CD4-positive, alpha-beta T cell treated with Interleukin-4 for 4 hours (primary cell): ENCODE measurements around the gene SLC8B1.

Experiments
- DNase-seq: peaks from one replicate; pipeline ENCODE4 v3.0.0-alpha.2; 2020

The SLC8B1 gene

GRCh38 chr12:113292091-113292490 is 42.8 kb downstream of the SLC8B1 start:
- DNase-seq, result no peak

GRCh38 chr12:113291586-113291985 is 43.3 kb downstream of the SLC8B1 start:
- DNase-seq, result no peak

- DNase-seq, result no peak
Observed at GRCh38 chr12:113290506-113290905, 44.4 kb downstream of the SLC8B1 start.

DNA sequence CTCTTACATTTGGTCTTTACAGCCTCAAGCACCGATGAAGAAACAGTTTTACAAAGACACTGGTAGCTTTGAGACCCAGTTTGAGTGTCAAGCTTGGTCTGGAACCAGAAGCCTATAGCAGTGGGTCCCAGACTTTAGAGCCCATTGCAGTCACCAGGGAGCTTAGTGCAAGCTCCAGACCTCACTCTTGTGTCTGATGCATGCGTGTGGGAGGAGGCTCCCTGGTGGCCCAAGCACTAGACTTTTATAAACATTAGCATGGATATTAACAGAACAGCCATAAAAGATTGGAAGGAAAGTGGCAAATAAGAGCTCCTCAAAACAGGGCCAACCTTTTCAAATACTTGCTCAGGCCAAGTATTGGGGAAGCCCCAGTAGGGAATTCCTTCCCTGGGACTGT is 45.5 kb downstream of the SLC8B1 start:
- DNase-seq, result no peak

- DNase-seq, result no peak
Observed at GRCh38 chr12:113287899-113288282, 47.0 kb downstream of the SLC8B1 start.

DNA sequence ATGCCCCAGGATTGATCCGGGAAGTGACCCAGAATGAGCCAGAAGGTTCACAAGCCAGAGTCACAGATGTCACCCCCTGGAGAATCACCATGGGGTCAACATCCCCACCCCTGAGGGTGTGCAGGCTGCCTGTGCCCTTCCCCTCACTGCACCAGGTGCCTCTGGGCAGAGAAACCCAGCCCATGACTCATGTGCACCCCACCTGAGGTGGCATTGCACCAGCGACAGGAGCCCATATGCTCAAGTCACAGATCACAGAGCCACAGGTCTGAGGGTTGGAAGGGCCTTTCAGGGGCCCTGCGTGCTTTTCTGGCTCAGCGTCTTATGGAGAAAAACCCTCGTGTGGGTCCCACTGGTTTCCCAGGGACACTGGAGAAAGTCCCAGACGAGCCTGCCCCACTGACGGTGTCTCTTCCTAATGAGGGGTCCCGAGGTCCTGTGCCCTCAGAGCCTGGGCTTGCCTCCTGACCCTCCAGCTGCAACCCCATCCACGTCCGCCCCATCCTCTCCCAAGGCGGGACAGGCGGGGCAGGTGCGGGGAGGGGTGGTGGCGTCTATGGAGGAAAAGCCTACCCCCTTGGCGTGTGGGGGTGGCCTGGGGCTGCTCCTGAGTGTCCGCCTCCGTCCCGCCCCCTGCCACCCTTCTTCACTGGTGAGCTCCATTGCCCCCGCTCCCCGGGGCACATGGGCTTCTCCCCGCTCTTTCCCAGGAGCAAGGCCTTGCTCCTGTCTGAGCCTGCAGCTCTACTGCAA is 47.6 kb downstream of the SLC8B1 start:
- DNase-seq, result no peak

GRCh38 chr12:113286712-113287111 is 48.2 kb downstream of the SLC8B1 start:
- no peak for DNase-seq

- no peak for DNase-seq
Observed at GRCh38 chr12:113285679-113286610, 49.0 kb downstream of the SLC8B1 start.

DNA sequence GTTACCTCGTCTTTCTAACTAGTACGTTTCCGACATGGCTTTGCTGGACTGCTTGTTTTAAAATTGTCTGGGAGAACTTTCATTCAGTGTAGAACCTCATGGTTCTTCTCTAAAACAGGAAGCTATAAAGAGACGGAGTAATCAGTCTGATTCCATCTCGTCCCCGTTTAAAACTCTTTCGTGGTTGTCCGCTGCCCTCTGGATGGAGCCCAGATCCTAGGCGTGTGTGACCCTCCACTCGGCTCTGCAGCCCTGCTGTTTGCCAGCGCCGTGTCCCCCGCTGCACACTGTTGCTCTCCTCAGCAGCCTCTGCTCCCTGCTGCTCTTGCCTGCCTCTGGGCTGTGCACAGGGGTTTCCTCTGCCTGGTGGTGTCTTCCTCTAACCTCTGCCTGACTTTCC is 50.2 kb downstream of the SLC8B1 start:
- no peak for DNase-seq

DNA sequence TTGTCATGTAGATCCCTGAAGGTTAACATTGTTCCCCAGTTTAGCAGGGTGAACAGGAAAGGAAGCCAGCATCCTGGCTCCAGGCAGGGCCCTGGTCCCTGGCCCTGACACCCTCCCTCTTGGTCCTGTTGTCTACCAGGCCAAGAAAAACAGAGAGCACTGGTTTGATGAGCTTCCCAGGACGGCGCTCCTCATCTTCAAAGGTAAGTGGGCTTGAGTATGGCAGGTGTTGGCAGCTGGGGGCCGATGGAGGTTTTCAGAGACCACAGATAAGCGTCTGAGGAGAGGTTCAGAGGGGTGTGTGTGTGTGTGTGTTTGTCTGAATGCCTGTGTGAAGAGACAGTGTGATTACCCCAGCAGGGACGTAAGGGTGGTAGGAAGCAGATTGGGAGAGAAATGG is 56.3 kb downstream of the SLC8B1 start:
- no peak for DNase-seq

DNA sequence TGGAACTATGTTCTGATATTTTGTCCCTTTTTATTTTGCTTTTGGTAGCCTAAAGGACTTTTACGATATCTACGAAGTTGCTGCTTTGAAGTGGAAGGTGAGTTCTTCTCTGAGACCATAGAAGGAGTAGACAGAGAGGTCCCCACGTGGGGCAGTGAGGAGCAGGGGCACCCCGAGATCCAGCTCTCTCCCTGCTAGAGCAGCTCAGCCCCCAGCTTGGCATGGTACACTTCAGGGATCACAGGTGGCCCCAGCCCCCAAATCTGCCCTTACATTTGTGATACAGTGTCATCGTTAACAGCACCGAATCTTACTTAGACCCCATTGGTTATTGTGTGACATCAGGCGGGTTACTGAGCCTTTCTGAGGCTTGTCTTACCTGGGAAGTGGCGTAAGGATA is 56.8 kb downstream of the SLC8B1 start:
- no peak for DNase-seq

DNA sequence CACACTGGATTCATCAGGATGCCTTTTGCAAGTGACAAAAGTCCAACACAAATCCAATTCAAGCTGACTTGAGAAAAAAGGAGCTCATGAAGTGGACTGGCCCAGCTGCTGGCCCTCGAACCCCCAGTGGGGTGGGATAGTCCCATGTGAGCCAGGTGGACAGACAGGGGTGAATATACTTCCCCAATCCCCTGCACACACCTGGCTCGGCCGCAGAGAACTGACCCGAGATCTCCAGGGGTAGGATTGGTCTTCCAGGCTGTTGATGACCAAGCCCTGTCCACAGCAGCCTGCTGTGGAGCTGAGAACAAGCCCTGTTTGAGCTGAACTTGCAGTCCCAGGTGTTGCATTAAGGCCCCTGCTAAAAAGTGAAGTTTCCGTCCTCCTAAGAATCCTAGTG is 57.4 kb downstream of the SLC8B1 start:
- no peak for DNase-seq

DNA sequence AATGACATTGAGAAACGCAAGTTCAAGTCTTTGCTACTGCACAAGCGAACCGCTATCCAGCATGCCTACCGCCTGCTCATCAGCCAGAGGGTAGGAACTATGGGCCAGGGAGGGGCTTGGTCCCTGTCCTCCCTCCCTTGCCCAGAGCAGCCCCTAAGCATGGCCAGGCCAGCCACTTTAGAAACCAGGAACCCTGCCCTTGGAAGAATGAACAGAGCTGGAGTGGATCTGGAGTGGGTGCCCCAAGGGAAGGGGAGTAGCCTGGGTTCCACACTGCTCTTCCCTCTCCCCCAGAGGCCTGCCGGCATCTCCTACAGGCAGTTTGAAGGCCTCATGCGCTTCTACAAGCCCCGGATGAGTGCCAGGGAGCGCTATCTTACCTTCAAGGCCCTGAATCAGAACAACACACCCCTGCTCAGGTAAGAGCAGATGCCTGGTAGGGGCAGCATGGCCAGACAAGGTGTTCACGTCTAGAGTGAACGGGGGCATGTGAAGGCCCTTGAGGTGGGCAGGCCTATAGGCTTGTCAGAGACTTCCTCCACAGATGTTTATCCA is 57.9 kb downstream of the SLC8B1 start:
- DNase-seq, result no peak

DNA sequence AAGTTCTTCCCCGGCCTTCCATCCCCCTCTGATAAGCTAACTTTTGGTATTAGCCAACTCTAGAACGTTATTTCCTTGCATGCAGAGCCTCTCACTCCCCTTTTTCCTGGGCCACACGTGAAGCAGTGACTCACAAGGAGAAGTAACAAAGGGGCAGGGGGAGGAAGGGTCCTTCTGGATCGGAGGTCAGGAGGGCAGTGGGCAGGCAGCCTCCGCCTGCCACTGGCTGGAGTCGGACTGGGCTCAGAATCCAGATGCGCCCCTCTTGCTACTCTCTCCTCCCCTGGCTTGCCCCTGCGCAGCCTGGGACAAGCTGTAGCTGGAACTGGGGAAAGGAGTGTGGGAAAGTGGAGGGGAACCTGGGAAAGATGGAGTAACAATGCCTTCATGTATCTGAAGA is 58.6 kb downstream of the SLC8B1 start:
- DNase-seq, result no peak

DNA sequence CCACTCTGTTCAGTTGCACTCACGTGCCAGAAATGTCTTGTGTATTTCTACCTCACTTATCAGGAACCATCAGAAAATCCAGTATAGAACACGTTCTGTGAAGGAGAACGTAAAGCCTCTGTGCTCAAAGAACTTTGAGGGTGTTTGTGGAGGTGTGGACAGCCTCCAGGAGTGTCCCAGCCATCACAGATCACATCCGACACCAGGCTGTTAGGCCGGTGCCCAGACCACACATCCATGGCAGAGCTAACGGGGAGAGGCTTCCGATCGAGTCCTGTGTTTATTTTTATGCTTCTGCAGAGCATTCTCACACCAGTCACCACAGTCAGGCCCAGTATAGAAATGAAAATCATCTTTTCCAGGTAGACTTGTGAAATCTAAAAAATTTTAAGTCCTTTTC is 60.1 kb downstream of the SLC8B1 start:
- no peak for DNase-seq

DNA sequence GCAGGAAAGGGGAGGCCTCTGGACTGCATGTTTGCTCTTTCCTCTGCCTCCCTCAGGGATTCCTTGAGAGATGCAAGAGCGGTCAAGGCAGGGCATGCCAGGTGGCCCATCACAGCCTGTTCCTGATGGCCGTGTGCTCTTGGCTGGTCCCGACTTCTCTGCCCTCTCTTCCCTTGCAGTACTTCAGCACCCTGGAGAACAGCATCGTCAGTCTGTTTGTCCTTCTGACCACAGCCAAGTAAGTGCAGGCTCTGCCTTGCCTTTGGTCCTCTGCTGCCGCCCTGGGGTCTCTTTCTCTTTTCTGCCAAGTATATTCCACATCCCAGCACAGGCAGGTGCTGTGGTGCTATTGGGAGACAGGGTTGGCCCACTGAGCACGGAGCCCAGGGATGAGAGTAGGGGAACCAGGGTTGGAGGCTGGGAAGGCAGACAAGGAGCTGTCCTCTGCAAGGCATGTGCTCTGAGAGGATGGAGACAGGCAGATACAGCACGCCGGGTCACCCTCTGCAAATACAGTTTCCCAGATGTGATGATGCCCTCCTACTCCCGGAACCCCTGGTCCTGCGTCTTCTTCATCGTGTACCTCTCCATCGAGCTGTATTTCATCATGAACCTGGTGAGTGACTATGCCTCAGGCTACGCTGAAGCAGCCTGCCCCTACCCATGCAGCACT is 61.7 kb downstream of the SLC8B1 start:
- DNase-seq, result no peak

DNA sequence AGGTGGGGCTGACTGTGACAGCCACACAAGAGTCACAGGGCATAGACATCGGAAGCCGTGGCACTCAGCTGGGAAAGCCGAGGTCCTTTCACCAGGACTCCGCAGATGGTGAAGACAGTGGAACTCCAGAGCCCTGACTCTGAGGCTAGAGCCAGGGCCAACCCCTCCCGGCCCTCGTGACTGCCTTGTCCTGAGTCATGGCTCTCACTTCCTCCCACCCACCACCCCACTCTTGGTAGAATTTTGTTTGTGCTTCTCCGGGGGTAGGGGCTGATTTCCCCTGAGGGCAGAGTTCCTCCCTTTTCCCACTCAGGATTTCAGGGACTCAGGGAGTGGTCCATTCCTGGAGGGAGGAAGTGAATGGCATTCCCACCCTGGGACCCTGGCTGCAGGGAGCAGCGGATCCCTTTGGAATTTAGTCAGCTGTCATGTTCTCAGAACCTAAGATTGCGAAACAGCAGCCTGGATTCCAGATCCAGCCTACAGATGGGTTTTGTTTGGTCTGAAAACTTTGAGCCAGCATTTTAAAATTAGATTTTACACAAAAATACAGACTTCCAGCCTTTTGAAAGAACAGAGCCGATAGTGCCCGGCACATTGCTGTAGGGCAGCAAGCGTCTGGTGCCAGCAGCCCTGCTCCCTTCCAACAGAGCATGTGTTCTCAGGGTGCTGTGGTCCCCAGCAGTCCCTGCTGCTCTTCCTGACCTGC is 62.9 kb downstream of the SLC8B1 start:
- no peak for DNase-seq

DNA sequence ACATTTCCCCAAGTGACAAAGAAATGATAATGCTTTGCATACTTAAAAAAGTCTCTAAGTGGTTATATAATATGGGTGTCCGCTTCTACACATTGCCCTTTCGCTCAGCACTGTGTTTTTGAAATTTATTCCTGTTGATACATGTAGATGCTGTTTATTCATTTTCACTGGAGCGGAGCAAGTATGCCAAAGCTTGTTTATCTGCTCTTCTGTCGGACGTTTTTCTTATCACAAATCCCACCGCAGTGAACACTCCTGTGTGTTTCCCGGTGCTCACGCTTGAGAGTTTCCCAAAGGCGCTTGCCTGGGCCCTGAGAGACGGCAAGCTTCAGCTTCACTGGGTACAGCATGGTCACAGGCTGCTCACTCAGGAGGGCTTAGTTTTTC is 63.5 kb downstream of the SLC8B1 start:
- no peak for DNase-seq

GRCh38 chr12:113270709-113271009 is 64.2 kb downstream of the SLC8B1 start:
- no peak for DNase-seq

DNA sequence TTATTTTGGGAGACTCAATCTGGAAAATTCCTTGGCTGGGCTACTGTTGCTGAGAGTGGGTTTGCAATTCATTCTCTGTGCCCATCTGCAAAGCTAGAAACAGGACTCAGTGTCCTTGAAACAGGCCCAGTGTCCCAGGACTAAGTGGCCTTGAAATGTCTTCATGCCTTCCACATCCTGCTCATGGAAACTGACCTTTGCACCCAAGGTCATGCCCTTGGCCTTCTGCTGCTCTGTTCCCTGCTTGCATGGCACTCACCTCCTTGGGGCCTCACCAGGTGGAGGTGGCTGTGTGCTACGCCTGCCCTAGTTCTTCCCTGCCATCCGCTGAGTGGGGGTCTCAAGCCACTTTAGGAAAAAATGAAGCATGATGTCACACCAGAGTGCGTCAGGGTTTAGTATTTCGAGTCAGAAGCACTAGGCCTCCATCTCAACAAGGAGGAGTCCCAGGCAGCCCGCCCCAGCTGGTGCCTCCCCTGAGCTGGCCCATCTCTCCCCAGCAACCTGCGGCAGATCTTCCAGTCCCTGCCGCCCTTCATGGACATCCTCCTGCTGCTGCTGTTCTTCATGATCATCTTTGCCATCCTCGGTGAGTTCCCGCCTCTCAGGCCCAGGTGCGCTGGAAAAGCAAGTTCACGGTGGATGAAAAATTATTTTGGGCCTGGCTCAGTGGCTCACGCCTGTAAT is 65.5 kb downstream of the SLC8B1 start:
- DNase-seq, result no peak

DNA sequence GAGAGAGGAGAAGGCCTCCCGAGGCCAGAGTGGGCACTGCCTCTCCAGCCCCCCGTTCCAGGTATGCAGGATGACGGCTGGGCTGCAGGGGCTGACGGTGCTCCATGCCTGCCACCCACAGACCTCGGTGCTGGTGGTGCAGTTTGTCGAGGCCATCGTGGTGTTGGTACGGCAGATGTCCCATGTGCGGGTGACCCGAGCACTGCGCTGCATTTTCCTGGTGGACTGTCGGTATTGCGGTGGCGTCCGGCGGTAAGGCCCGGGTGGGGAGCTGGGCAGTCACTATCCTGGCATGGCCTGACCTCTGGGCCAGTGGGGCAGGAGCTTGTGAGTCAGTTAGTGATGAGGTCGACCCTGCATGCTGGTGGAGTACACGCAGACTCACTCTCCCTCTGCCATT is 66.3 kb downstream of the SLC8B1 start:
- no peak for DNase-seq

DNA sequence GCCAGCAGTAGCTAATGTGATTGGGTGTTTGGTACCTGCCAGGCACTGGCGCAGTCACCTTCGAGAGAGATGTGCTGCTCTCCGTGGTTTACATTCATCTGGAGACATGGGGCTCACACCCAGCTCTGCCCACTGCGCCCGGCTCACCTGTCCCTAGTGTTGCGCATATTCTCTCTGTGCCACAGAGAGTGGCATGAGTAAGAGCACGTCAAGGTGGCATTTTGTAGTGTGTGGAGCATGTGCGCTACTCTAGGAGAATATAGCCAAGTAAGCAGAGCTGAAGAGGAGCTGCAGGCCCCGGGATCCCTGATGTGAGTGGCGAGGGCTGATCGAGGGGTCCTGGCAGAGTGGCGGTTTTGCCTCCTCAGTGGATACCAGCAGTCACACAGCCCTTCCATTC is 66.8 kb downstream of the SLC8B1 start:
- DNase-seq, result no peak
